Hepatocyte (in vitro differentiated cells): ENCODE results near the gene ACE.

Experiments used
- CTCF ChIP-seq: fragments of 200-600 bp; sonication (generic); IDR thresholded peaks from 2 replicates; pipeline ENCODE4 v1.5.1; 2016; ENCODE audit warnings: antibody characterized with exemption, mild to moderate bottlenecking; ENCODE audit not compliant: poor library complexity
- EZH2 ChIP-seq: fragments of 200-600 bp; sonication (generic); IDR thresholded peaks from 2 replicates; pipeline ENCODE4 v1.6.1; 2016; ENCODE audit warnings: antibody characterized with exemption, mild to moderate bottlenecking, borderline replicate concordance
- EZH2phosphoT487 ChIP-seq: fragments of 200-600 bp; sonication (generic); IDR thresholded peaks from one replicate; pipeline ENCODE4 v1.6.1; 2018; ENCODE audit warnings: antibody characterized with exemption, mild to moderate bottlenecking, low read depth, moderate library complexity; ENCODE audit not compliant: unreplicated experiment, severe bottlenecking

DNA sequence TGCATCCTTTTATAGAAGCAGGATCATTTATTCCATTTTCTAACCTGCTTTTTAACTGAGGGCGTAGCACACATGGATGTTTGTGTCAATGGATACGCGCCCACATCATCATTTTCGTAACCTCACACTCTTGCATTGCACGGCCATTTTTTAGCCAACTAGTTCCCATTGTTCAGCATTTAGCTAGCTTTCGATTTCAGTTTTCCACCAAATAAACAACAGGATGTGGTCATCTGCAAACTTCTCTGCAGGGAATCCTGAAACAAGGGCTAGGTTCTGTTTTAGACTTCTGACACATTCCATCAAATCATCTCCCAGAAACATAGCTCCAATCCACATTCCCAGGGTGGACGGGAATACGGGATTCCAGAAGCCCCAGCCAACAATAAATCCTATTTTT, 37.2 kb upstream of the ACE start:
- TF ChIP-seq CTCF (no peak), EZH2phosphoT487 (no peak), EZH2 (no peak)
